NK-92 treated with Interleukin-12 subunit alpha and Interleukin-12 subunit beta, amount 100 ng/mL, for 24 hours (cell line): ENCODE results near the gene SIRT3.
"Not testable (repeated sequence)": the region's sequence is repeated elsewhere in the genome, so short reads cannot be mapped to it uniquely, and the experiment has no call there.

Source experiments
- DNase-seq: peaks from one replicate; lab custom pipeline; 2025; lab: John Stamatoyannopoulos, UW

SIRT3 gene

GRCh38 chr11:240315-240714 lies 4.2 kb upstream of the SIRT3 start:
- no peak for DNase-seq

GRCh38 chr11:238346-238745 lies 2.2 kb upstream of the SIRT3 start:
- not testable (repeated sequence) for DNase-seq

DNA sequence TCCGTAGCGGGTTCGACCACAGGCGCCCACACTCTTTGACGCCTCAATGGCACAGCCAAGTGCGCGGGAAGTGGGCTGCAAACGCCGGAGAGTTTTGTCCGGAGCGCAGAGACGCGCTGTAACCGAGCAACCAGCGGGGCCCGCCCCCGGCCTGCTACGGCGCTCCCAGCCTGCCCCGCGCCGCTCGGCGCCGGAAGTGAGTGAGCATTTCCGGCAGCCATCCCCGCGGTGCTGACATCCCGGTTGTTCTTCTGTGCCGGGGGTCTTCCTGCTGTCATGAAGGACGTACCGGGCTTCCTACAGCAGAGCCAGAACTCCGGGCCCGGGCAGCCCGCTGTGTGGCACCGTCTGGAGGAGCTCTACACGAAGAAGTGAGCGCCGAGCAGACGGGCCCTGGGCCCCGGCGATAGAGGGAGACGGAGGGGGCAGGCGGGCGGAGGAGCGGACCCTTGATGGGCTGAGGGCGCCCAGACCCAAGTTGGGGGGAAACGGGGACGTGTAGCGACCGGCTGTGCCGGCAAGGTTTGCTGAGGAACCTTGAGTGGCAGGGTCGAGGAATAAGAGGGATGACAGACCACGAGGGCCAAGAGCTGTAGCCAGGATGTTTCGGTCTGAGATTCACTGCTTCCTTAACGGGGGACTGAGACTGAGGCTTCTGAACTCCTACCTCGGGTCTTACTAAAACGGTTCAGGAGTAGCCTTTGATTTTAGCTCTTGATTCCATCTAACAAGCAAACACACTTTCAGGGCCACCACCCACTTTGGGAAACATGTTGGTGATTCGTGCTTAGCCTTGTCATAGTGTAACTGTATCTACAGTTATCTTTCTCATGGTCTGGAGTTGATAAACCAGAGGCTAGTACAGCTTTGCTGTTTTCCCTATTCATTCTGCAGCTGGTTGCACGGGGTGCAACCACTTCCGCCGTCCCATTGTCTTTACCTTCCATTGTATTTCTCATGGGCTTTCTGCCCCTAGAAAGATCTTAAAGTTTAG lies 929 bp upstream of the SIRT3 start, which contains the start of gene PSMD13:
PSMD13 (plus strand) TSS at position 203 of the 994 bp plus-strand sequence; CDS start at position 277, 74 bp downstream.
- peak; percentile 76 for DNase-seq

DNA sequence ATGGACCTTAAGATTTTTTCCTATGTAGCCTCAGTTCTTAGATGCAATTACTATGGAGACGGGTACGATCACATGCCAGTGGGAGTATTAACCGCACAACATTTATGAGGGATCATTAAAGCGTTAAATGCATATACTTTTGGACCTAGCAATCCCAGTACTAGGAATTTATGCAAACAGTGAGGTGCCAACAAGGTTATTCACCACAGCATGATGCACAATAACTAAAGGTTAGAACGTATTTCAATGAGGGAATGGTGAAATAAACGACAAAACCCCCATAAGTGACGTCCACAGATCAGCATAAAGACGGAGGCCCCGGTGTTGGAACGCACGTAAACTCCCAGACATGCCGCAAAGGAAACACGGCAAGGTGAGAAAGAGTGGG lies 539 bp downstream of the SIRT3 start:
- DNase-seq, result no peak

DNA sequence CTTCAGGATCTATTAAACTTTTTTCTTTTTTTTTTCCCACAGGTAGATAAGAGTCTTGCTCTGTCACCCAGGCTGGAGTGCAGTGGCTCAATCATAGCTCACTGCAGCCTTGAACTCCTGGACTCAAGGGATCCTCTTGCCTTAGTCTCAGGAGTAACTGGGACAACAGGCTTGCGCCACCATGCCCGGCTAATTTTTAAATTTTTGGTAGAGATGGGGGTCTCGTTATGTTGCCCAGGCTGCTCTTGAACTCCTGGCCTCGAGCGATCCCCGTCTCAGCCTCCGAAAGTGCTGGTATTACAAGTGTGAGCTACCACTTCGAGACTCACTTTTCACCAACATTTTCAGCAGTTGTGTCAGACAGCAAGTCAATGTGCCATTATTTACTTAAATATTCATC lies 962 bp downstream of the SIRT3 start:
- no peak for DNase-seq

DNA sequence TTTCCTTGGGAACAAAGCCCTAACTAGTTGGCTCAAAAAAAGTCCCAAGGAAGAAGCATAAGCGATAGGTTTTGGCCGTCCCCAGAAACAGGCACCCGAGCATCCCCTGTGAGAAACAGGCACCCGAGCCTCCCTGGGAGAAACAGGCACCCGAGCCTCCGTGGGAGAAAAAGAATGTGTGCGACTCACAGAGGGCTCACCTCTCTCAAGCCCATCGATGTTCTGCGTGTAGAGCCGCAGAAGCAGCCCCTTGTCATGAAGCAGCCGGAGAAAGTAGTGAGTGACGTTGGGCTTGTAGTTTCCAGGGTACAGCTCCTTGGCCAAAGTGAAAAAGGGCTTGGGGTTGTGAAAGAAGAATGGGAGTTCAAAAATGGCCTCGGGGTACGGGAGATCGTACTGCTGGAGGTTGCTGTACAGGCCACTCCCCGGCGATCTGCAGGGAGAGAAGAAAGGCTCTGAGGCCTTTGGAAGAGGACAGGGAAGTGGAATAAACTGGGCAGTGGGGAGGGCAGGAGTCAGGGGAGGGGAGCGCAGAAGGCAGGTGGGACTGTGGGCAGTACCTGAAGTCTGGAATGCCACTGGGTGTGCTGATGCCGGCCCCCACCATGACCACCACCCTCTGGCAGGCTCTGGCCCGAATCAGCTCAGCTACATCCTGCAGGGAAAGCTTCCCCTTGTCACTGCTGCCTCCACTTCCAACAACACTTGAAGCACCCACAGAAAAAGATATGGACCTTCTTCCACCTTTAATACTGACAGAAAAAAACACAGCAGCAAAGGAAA lies 3.2 kb downstream of the SIRT3 start:
- DNase-seq, result no peak

- DNase-seq, result no peak
Observed at GRCh38 chr11:230431-230830, 5.7 kb downstream of the SIRT3 start.

- no peak for DNase-seq
Observed at GRCh38 chr11:227824-228379, 8.2 kb downstream of the SIRT3 start.

DNA sequence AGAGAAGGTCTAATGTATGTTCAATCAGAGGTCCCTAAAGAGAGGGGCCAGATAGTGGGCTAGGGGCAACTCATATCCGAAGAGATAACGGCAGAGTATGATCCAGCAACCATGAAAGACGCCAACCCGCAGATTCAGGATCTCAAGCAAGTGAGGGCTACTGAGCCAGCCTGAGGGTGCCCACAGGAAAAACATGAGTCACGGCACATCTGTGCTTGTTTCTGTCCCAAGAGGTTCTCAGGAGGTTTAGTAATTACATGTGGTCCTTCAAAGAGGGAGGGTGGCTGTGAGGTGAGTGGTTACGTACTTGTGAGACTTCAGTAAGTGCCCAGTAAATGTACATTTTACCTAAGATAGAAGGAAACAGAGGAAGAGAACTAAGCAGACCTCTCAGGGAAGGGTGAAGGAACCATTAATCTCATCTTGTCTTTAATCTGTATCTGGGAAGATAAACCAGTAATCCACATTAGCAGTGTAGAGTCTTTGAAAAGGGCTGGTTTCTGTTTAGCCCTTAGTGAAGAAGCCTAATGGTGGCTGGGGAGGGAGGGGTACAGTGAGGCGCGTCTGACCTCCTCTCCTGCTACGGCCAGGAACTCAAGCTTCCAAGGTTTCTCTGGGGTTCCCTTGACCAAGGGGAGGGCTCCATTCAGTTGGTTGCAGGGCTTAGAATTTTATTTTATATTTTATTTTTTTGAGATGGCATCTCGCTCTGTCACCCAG lies 10.2 kb downstream of the SIRT3 start:
- DNase-seq, result no peak

DNA sequence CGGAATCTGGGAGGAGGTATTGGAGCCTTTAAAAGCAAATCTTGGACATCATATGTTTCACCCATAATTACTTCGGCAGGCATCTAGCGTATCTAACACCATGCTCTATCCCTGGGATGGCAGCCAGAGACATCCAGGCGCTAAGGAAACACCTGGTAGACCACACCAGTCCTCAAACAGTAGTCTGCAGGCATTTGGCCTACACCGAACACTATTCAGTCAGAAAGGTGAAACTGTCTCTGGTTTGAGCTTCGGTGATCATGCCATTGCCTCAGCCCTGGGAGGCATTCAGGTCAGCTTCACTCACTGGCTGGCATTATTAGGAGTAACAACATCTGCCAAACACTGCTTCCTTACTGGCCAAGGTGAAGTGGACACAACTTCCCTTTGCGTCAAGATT lies 11.7 kb downstream of the SIRT3 start:
- DNase-seq, result no peak

GRCh38 chr11:223884-224283 lies 12.3 kb downstream of the SIRT3 start:
- DNase-seq, result no peak

DNA sequence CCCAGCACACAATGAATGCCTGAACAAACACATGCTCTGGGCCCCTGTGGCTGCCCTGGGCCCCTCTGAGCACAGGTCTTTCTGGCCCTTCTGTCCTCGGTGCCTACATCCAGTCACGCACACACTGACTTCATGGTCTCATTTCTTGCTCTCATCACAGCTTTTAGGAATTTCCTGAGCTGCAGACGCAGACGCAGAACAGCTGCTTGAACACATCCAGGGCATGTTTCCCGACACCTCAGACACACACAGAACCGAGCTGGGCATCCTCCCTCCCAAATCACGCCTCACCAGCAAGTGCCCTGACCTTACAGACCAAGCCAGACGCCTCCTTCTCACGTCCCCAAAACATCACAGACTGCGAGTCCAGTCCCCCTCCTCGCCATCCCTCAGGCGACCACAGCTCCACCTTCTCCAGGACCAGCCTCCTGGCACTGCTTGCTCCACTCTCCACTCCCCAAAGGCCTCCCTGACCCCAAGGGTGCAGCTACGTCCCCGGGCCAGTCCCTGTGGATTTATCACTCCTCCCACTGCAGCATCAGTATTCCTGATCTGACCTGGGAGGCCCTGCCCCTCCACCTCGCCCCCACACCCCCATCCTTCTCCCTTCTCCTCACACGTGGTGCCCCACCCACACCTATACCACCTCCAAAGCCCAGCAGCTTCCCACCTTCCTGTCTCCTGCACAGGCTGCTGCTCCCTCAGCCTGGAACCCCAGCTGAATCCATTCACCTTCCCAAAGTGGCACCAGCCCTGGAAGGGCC lies 12.9 kb downstream of the SIRT3 start:
- no peak for DNase-seq

DNA sequence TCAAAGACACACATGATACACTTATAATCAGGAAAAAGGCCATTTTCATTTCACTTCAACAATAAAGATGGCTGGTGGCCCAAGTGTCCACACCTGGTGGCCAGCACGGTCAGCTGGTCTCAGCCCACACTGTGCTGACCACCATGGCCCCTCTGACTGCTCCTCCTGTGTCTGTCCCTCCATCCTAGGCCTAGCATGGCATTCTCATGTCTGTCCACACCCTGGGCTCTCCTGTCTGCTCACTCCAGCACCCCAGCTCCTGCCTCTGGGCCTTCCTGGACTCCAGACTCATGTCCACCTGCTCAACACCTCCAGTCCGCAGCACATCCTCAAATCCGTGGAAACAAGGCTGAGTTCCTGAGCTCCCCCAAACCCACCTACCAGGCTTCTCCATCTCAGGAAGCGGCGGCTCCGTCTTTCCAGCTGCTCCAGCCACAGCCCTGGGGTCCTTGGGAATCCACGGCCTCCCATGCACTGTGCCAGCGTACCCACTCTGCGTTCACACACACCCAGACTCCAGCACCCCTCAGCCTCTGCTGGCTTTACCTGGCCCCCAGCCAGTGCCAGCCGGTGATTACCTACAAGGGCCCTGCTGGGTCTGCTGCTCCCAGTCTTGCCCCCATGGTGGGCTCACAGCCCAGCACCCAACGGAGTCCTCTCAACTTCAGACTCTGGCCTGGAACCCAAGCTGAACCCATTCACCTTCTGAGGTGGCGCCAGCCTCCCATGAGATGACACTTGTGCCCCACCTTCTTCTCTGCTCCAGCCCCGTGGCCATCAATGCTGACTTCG lies 13.9 kb downstream of the SIRT3 start:
- no peak for DNase-seq

DNA sequence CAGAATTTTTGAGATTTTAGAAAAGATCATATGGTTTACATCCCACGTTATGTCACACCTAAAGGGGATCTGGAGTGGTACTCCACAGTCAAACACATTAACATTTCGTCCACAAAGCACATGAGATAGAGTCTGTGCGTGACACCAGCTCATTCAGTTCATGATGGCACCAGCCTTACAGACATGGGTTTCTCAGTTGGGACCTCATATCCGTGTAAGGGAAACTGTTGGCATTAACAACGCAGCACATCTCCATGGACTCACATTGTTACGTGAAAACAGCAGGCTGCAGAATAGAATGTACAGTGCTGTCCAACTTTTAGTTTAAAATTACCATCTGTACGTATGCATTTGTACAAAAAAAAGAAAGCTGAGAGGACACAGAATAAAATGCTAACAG lies 14.6 kb downstream of the SIRT3 start:
- DNase-seq, result no peak

GRCh38 chr11:220641-221215 lies 15.4 kb downstream of the SIRT3 start:
- DNase-seq, result not testable (repeated sequence)

DNA sequence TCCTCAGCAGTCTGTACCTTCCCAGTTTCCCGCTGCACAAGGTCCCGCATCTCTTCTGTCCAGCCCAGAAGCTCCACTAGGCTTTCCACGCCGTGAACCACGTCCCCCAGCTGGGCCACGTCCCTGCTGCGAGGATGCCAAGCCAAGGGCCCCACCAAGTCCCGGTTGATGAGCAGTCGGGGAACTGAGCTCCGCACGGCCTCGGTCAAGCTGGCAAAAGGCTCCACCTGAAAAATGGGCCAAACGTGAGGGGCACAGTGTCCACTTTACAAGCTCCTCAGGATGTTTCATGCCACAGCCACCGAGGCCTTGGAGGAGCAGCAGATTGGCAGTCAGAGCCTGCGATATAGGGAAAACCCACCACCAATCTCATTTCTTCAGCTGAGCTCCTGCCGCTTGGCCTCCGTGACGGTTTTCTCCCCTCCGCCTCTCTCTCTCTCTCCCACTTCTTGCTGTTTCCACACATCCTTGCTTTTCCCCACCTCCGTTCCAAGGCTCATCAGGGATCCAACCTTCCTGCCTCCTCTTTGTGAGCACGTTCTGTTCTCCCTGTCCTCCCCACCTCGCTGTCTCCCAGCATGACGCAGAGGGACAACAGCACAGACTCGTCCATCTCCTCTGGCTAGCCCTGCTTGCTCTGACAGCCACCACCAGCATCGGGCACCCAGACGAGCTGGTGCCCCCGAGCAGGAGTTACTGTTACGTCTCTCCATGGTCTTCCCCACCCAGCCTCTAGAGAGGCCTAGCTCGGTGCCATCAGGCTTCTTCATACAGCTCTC lies 17.1 kb downstream of the SIRT3 start:
- no peak for DNase-seq

GRCh38 chr11:217704-218103 lies 18.4 kb downstream of the SIRT3 start:
- DNase-seq, result no peak

DNA sequence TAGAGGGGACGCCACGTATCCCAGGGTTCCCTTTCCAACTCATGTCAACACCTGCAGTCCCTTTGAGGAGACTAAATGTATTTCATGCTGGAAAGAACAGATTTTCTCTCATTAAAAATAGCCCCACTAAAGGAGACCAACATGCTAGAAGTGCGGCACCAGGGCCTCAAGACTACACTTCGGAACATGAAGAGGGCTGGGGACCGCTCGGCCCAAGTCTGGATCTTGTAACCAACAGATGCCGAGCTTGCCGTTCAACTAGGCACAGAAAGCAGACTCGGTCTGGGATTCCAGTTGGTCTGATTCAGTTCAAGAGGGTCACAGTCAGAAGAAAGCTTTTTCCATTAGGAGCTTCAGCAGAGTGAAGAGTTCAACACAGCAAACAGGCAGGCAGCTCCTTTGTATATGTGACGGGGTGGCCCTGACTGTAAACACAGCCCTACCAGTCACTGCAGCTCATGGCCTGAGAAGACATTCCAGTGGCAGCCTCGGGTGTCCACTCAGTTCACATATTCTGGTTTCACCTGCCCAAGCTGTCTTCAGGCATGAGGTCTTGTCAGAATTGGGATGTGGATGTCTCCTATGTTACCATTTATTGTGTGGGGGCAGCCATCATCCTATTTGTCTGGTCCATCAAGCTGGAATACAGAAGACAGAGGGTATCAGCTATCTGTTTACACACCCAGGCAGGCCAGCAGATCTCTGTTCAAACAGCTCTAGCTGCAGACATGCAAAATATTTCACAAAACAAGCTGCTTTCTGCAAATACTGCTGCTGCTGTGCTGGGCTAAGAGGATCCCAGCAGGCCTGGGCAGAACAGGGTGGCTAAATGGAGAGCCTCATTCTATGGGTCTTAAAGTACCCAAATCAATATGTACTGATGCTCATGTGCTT lies 19.8 kb downstream of the SIRT3 start:
- no peak for DNase-seq
